Mucosa of stomach (tissue), 1 donor: ENCODE data around the gene LRRC70.
"Not testable (repeated sequence)": the region's sequence is repeated elsewhere in the genome, so short reads cannot be mapped to it uniquely, and the experiment has no call there.

Source experiments
- H3K27me3 ChIP-seq: one replicate; pipeline ENCODE4 v1.7.0; 2013; ENCODE audit warnings: mild to moderate bottlenecking, low read length; ENCODE audit not compliant: control insufficient read depth, insufficient read depth
- H3K36me3 ChIP-seq: one replicate; pipeline ENCODE4 v1.7.0; 2013; ENCODE audit warnings: low read length; ENCODE audit not compliant: control insufficient read depth, insufficient read depth
- H3K4me1 ChIP-seq: one replicate; pipeline ENCODE4 v1.7.0; 2013; ENCODE audit warnings: mild to moderate bottlenecking, low read length; ENCODE audit not compliant: control insufficient read depth, insufficient read depth
- H3K4me3 ChIP-seq: one replicate; pipeline ENCODE4 v1.7.0; 2013; ENCODE audit warnings: low read length
- H3K9ac ChIP-seq: one replicate; pipeline ENCODE4 v1.7.0; 2013; ENCODE audit warnings: mild to moderate bottlenecking, low read length, moderate library complexity
- H3K9me3 ChIP-seq: one replicate; pipeline ENCODE4 v1.7.0; 2013; ENCODE audit warnings: mild to moderate bottlenecking, low read length, moderate library complexity; ENCODE audit not compliant: control insufficient read depth
- donor health status: Pancreatic carcinoma.

LRRC70 gene

DNA sequence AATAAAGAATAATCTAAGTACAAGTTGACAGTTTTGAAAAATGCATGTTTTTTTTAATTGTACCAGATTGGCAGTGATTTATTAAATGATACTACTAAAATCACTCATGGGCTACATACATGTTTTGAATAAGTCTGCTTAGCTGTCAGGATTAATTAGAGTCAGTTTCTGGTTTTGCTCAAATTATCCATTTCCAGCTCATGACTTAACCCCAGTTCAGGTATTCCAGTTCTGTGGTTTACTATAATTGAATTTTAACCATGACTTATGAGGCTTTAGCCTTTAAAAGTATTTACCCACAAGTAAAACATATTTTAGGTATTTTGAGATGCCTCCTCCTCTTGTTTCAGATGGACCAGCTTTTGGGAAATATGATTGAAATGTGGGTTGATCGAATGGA, 17.8 kb upstream of the LRRC70 start:
- H3K27me3 ChIP-seq: no peaks in the 10 kb centered on the region
- no peaks in the 10 kb centered on the region for H3K36me3 ChIP-seq
- no peaks in the 10 kb centered on the region for H3K4me1 ChIP-seq
- H3K9ac ChIP-seq: no peak overlapping the region
- no peak overlapping the region for H3K4me3 ChIP-seq
- H3K9me3 ChIP-seq: no peaks in the 10 kb centered on the region

DNA sequence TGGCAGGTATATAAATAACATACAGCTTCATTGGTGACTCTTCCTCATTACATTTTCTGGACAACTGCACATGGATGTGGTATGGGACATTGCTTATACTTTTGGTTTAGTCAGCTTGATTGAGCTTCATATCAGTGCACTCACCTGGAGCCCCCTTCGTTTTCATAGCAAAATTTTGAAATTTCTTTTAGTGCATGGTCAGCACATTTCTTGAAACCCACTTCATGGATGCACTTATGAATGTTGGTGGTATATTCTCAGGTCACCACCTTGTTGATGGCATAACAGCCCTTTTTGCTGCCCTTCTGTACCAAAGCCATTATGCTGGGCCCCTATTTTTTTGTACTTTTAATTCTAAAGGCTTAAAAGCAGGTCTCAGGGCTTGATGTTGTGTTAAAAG, 16.7 kb upstream of the LRRC70 start:
- no peaks in the 10 kb centered on the region for H3K36me3 ChIP-seq
- no peaks in the 10 kb centered on the region for H3K27me3 ChIP-seq
- H3K9me3 ChIP-seq: no peaks in the 10 kb centered on the region
- no peaks in the 10 kb centered on the region for H3K4me1 ChIP-seq
- no peak overlapping the region for H3K4me3 ChIP-seq
- H3K9ac ChIP-seq: no peak overlapping the region

DNA sequence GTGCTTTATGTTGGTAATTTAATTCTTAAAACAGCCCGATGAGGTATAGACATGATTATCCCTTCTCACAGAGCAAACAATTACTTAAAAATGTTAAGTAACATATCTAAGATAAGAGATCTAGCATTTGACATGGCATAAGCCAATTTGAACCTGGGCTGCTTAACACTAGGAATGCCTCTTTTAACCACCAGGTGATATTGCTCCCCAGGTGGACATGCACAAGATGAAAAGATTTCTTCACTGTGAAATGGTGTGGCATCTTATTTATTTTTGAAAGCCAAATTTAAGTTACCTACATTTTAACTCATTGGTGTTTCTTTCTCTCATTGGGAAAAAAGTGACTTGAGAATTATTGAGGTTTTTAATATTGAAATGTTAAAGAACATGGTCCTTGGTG, 15.8 kb upstream of the LRRC70 start:
- Histone ChIP-seq H3K4me3 (no peak overlapping the region), H3K27me3 (no peaks in the 10 kb centered on the region), H3K4me1 (no peaks in the 10 kb centered on the region), H3K9me3 (no peaks in the 10 kb centered on the region), H3K36me3 (no peaks in the 10 kb centered on the region), H3K9ac (no peak overlapping the region)

GRCh38 chr5:62564101-62564500, 14.5 kb upstream of the LRRC70 start:
- no peak overlapping the region for H3K9ac ChIP-seq
- no peaks in the 10 kb centered on the region for H3K36me3 ChIP-seq
- H3K4me1 ChIP-seq: no peaks in the 10 kb centered on the region
- no peak overlapping the region for H3K4me3 ChIP-seq
- no peaks in the 10 kb centered on the region for H3K27me3 ChIP-seq
- H3K9me3 ChIP-seq: no peaks in the 10 kb centered on the region

GRCh38 chr5:62565740-62566139, 12.9 kb upstream of the LRRC70 start:
- H3K27me3 ChIP-seq, H3K4me1 ChIP-seq, H3K36me3 ChIP-seq, H3K9me3 ChIP-seq, H3K9ac ChIP-seq, H3K4me3 ChIP-seq: not testable (repeated sequence)

GRCh38 chr5:62568143-62568542, 10.5 kb upstream of the LRRC70 start:
- no peak overlapping the region for H3K4me3 ChIP-seq
- no peaks in the 10 kb centered on the region for H3K27me3 ChIP-seq
- no peaks in the 10 kb centered on the region for H3K4me1 ChIP-seq
- H3K9ac ChIP-seq: no peak overlapping the region
- H3K9me3 ChIP-seq: no peaks in the 10 kb centered on the region
- H3K36me3 ChIP-seq: no peaks in the 10 kb centered on the region

GRCh38 chr5:62568800-62569432, 9.7 kb upstream of the LRRC70 start:
- Histone ChIP-seq H3K4me3 (no peak overlapping the region), H3K27me3 (no peaks in the 10 kb centered on the region), H3K9ac (no peak overlapping the region), H3K36me3 (no peaks in the 10 kb centered on the region), H3K4me1 (no peaks in the 10 kb centered on the region), H3K9me3 (no peaks in the 10 kb centered on the region)

GRCh38 chr5:62569470-62569869, 9.1 kb upstream of the LRRC70 start:
- no peaks in the 10 kb centered on the region for H3K36me3 ChIP-seq
- H3K9me3 ChIP-seq: no peaks in the 10 kb centered on the region
- no peaks in the 10 kb centered on the region for H3K4me1 ChIP-seq
- H3K27me3 ChIP-seq: no peaks in the 10 kb centered on the region
- no peak overlapping the region for H3K9ac ChIP-seq
- no peak overlapping the region for H3K4me3 ChIP-seq

- Histone ChIP-seq H3K9ac (no peak overlapping the region), H3K4me1 (no peaks in the 10 kb centered on the region), H3K36me3 (no peaks in the 10 kb centered on the region), H3K27me3 (no peaks in the 10 kb centered on the region), H3K4me3 (no peak overlapping the region), H3K9me3 (no peaks in the 10 kb centered on the region)
Measured at GRCh38 chr5:62572918-62573514, 5.6 kb upstream of the LRRC70 start.

DNA sequence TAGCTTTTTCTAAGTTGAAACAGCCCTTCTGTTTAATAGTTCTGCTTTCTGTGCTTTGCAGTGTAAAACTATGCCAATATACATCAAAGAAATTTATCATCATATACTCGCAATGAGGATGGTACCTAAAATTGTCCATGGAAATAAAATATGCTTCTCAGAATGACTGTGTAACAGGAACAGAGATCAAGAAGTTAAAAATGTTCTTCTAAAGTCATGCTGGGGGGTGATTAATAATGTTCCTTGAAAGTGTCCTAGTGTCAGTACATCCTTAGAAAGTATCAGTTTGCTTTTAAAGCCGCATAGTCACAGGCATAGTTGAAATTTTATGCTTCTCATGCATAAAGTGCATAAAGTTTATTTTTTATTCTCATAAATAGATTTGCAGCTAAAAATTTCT, 4.0 kb upstream of the LRRC70 start:
- H3K9ac ChIP-seq: no peak overlapping the region
- H3K36me3 ChIP-seq: no peaks in the 10 kb centered on the region
- H3K27me3 ChIP-seq: no peaks in the 10 kb centered on the region
- no peaks in the 10 kb centered on the region for H3K4me1 ChIP-seq
- H3K9me3 ChIP-seq: no peaks in the 10 kb centered on the region
- no peak overlapping the region for H3K4me3 ChIP-seq

- no peaks in the 10 kb centered on the region for H3K4me1 ChIP-seq
- H3K36me3 ChIP-seq: no peaks in the 10 kb centered on the region
- H3K9ac ChIP-seq: no peak overlapping the region
Measured at GRCh38 chr5:62575066-62575465, 3.6 kb upstream of the LRRC70 start.

GRCh38 chr5:62575489-62575888, 3.1 kb upstream of the LRRC70 start:
- H3K4me3 ChIP-seq: no peak overlapping the region
- H3K4me1 ChIP-seq: no peaks in the 10 kb centered on the region
- no peaks in the 10 kb centered on the region for H3K27me3 ChIP-seq
- no peaks in the 10 kb centered on the region for H3K9me3 ChIP-seq
- no peak overlapping the region for H3K9ac ChIP-seq
- H3K36me3 ChIP-seq: no peaks in the 10 kb centered on the region

More at GRCh38 chr5:62575066-62575465, 3.6 kb upstream of the LRRC70 start:
- H3K9me3 ChIP-seq: no peaks in the 10 kb centered on the region
- no peak overlapping the region for H3K4me3 ChIP-seq
- no peaks in the 10 kb centered on the region for H3K27me3 ChIP-seq
